ENCODE data around the gene IFT80. TPM values are rescaled to one million over a fixed set of nuclear protein-coding genes. Genes with fewer than 3 reads are reported as not detected.

Gene IFT80
- polyA plus RNA-seq, 5 donors: 49.4 to 103 (median 92.5) TPM

- no peak for DNase-seq
Measured at GRCh38 chr3:160213191-160213590, 185.8 kb downstream of the IFT80 start.

DNA sequence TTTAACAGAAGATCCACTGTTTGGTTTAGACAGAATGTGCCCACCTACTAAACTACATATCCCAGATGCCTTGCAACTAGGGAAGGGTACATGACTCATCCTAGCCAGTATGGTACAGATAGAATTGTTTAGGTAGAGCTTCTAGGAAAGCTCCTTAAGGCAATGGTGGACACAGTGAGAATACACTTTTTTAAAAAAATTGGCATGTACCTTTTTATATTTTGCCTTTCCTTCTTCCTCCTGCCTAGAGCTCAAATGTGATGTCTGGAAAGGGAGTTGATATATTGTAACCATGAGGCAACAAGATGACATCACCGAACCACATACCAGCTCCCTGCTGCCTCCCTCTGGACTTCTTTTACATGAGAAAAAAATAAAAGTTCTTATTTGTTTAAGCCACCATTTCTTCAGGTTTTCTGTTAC is 188.2 kb downstream of the IFT80 start:
- no peak for DNase-seq

GRCh38 chr3:160210341-160210740 is 188.7 kb downstream of the IFT80 start:
- no peak for DNase-seq

Other genes starting within 250 kb of the IFT80 start
- gene C3orf80, start 173.8 kb downstream of the IFT80 start, polyA plus RNA-seq (ENCODE audit: insufficient read depth in 1 of 5, insufficient read length in 5 of 5, low replicate concordance in 1 of 5): 1 to 10 TPM; 5.2 to 8.5 (median 7.1) TPM
- 100 to 1,000 TPM in 4 of 5 donors, 10 to 100 TPM in 1; 72.9 to 268 (median 189) TPM for gene SMC4, start 425 bp upstream of the IFT80 start, polyA plus RNA-seq (ENCODE audit: insufficient read depth in 1 of 5, insufficient read length in 5 of 5, low replicate concordance in 1 of 5)
- 10 to 100 TPM; 15.2 to 35.3 (median 23.7) TPM for gene TRIM59, start 50.6 kb upstream of the IFT80 start, polyA plus RNA-seq (ENCODE audit: insufficient read depth in 1 of 5, insufficient read length in 5 of 5, low replicate concordance in 1 of 5)
- gene KPNA4, start 166.3 kb upstream of the IFT80 start, polyA plus RNA-seq (ENCODE audit: insufficient read depth in 1 of 5, insufficient read length in 5 of 5, low replicate concordance in 1 of 5): 10 to 100 TPM; 37.4 to 60.5 (median 57.9) TPM

All from right lung (tissue), 5 donors.